Activated T-helper 1 cell treated with anti-CD3 and anti-CD28 coated beads, Interleukin-2, amount 50 U/mL, for 16 hours (primary cell): ENCODE results near the gene SNRPA1.

Source experiments
- DNase-seq, 2 donors: peaks; one replicate each; pipeline ENCODE4 v3.0.0-alpha.2; 2020; ENCODE audit warnings: low read depth in 1 of 2, low spot score in 1 of 2

Gene SNRPA1

DNA sequence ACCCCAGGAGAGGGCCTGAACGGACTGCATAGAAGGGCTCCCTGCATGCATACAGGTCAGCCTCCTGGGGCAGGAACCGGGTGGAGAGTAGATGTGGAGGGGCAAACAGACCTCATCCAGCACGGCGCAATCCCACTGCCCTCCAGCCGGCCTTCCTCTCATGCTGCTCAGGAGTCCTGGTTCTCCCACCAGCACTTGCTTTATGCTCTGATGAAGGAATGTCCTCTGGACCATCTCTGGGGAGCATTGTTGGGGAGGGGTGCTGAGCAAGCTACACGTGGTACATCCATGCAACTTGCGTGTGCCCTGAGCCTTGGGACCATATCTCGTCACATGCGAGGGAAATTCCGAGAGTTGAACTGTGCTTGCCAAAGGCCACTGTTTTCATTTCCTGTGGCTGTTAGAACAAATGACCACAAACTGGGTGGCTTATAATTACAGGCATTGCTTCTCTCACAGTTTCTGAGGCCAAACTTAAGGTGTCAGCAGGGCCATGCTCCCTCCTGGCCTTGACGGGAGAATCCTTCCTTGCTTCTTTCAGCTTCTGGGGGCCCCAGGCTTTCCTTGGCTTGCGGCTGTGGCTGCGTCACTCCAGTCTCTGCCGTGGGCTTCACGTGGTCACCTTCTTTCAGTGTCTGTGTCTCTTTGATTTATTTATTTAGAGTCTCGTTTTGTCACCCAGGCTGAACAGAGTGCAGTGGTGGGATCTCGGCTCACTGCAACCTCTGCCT is 30.0 kb downstream of the SNRPA1 start:
- no peak for DNase-seq

DNA sequence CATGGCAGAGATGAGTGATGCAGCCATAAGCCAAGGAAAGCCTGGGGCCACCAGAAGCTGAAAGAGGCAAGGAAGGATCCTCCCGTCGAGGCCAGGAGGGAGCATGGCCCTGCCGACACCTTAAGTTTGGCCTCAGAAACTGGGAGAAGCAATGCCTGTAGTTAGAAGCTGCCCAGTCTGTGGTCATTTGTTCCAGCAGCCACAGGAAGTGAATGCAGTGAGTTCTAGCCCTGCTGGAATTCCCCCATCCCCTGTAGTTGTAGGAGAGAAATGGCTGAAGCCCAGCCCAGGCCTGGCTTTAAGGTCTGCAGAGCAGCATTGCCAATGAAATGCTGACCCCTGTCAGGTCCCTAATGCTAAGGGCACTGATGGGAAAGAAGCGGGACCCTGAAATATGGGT is 31.0 kb downstream of the SNRPA1 start:
- DNase-seq: no peak

DNA sequence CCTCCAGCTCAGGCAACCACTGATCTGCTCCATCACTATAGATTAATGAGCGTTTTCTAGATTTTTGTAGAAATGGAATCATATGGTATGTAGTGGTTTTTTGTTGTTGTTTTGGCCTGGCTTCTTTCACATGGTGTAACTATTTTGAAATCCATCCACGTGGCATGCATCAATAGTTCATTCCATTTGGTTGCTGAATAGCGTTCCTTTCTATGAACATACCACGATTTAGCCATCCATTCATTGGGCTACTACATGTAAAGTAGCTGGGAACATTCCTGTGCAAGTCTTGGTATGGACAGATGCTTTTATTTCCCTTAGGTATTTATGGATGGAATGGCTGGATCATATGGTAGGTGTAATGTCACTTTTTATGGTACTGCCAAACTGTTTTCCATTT is 32.5 kb downstream of the SNRPA1 start:
- DNase-seq: no peak

DNA sequence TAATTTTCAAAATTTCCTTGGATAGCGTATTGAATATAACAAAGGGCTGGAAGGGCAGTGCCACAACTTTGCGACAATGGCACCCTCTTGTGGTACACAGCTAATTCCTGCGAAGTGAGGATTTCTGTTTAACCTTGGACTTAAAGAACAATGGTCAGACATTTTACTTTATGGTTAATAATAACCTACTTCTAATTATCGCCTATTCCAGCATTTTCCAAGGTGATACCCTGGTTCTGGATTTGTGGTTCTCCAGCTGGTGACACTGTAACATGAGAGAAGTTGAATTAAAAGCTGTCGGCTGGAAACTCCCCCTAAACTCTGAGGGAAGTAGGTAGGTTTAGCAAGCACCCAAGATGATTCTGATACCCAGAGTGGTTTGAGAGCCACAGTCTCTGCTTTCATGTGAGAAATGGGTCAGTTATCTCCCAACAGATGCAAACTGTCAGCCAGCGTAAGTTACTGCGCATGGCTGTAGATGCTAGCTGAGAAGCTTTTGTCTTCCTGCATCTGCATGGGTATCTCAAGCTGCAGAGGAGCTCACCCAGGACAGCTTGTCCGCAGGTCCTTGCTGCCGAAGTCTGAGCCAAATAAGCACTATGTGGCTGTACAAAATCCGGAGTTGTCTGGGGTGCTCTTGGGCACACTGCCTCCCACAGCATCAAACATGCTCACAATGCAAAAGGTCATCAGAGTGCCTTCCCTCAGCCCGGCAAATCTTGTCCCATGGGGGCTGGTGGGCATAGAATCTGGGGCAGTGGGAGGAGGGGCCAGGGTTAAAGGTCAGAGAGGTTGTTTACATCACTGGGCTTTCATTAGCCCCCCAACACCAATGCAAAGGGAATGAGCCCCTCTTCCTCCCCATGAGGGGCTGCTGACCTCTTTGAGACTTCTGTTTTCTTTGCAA is 36.6 kb downstream of the SNRPA1 start:
- no peak for DNase-seq

DNA sequence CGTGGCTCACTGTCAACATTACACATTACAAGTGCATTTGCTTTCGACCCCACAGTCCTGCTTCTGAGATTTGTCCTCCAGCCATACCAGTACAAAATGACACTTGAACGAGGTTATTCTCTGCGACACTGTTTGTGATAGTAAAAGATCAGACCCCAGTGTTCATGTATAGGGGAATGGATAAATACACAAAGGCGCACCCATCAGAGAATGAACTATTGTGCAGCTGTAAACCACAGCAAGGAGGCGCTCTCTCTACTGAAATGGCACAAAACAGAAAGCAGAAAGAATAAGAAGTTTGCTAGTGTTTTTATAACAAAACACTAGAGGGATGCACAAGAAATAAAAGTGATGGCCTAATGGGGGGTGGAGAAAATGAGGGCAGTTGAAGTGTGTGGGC is 38.3 kb downstream of the SNRPA1 start:
- DNase-seq: no peak

DNA sequence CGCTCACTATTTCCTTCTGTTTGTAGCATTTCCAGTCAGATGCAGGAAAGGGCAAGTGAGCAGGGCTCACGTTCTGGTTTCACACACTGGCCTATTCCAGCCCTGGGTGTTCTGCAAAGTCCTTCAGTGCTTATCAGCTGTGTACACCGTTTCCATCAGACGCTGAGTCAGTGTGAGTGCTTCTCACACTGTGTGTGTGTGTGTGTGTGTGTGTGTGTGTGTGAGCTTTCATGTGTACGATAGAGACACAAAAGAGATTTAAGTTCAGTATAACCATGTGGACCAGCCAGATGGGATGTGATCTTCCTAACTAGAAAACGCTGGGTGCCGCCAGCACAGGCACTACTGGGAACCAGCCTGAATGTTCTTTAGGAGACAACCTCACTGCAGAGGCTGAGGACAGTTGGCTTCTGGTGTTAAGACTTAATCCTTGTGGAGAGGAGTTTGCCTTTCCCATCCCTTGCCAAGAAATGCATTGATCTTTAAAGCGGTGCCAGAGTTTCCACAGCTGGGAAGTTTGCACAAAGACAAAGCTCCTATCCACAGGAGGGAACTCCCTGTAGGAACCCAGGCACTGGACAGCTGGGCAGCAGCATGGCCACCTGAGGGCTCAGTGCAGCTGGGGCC is 39.3 kb downstream of the SNRPA1 start:
- DNase-seq: no peak

DNA sequence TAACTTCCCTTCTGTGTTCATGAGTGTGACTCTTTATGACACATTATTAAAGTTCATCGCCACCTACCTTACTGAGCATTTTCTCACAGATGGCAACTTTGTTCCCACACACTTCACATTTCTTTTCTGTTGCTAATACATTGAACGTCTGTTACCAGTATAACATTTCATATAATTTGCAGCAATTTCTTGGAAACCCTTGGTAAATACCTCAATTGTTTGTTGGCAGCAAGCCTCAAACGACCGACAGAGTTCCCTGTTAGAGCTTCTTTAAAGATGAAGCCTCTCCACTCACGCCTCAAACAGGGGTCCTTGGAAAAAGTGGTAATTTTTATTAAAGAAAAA is 40.0 kb downstream of the SNRPA1 start:
- no peak for DNase-seq

DNA sequence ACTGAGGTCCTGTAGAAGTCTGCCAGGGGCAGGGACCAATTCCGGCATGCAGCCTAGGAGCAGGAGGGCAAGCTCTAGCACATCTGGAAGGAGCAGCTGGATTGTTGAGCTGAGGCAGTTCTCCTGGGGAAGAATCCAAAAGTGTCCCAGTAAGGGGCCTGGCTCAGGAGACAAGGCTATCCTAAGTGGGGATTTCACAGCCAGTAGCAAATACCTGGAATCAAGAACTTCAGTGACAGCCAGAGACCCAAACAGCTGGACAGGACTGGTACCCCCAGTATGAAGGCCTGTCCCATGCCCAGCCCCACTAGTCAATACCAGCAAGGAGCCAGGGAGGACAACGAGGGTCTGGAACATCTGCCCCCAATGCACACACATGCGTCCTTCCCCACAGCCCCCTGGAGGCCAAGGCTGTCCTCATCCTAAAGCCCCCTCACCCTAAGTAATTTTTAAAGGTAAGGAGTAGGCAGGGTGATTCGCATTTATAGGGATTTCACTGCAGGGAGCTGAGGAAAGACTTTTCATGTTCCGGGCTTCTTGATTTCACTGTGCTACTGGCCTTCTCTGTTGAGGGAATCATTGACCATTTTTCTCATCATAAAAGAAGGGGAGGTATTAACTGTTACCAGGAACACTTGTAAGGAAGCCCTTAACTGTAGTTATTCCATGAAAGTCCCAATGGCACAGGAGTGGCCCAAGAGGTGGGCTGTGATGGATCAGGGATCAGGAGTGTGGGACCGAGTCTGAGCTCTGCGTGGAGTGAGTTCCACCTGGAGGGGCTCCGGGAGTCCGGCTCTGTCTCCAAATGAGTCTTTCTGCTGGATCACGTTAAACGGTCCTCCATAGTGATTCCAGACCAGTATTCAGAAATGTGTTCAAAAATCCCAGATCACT is 40.6 kb downstream of the SNRPA1 start:
- DNase-seq: no peak

DNA sequence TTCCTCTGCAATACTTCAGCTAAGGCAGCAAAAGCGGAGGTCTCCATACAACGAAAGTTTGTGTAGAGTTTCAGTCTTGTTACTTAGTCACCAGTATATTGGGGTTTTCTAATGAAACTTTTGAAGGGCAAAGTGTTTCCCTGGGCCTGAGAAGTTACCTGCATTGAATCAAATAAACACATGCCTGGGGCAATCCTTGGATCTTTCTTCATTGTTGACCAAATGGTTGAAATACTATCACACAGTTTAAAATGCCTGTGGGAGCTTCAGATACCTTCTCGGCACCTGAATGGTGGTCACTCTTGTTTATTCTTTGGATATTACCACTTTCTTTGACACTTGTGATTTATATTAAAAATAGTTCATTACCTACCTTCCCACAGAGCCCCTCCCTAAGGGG is 42.2 kb downstream of the SNRPA1 start:
- DNase-seq: no peak

DNA sequence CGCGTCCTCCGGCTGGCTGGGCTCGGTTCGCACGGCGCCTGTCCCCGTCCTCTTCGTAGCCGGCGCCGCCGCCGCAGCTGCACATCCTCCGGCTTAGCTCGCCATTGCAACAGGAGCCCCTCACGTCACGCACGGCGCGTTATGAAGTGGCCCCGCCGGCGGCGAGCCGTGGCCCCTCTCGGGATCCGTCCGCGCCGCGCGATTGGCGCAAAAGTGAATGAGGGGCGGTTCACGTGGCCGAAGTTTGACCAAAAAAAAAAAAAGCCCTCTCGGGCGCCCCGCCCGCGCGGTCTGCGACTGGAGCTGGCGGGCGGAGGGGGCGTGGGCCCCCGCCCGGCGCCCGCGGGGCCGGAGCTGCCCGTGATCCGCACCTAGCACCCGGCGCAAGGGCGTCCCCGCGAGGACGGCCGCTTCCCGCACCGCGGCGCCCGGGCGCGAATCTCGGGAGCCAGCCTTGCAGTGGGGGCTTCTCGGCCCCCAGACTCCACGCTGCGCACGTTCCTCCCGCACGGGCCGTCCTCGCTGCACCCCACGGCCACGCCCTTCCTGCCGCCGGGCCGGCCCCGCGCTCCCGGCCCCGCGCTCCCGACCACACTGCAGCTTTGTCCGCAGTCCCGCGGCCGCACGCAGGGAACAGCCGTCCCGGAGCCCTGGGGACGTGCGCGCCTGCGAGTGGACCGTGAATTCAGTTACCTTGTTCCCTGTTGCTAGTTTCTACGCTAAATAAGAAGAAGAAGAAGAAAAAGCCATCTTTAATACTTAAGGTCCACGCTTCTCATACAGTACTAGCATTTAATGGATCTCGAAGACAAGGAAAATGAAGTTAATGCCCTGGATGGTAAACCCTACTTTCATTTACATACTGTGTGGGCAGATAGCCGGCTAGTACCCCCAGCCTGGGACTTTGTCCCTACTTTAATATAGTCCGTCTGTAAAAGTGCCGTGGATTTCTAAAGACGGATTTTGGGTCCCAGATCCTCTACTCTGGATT is 42.9 kb downstream of the SNRPA1 start, which contains the start of gene CHSY1:
Gene CHSY1 (minus strand): TSS at position 219 of the 991 bp plus-strand sequence. CDS start 592 bp downstream, outside the sequence.
- DNase-seq: peak; percentile 64 to 77

DNA sequence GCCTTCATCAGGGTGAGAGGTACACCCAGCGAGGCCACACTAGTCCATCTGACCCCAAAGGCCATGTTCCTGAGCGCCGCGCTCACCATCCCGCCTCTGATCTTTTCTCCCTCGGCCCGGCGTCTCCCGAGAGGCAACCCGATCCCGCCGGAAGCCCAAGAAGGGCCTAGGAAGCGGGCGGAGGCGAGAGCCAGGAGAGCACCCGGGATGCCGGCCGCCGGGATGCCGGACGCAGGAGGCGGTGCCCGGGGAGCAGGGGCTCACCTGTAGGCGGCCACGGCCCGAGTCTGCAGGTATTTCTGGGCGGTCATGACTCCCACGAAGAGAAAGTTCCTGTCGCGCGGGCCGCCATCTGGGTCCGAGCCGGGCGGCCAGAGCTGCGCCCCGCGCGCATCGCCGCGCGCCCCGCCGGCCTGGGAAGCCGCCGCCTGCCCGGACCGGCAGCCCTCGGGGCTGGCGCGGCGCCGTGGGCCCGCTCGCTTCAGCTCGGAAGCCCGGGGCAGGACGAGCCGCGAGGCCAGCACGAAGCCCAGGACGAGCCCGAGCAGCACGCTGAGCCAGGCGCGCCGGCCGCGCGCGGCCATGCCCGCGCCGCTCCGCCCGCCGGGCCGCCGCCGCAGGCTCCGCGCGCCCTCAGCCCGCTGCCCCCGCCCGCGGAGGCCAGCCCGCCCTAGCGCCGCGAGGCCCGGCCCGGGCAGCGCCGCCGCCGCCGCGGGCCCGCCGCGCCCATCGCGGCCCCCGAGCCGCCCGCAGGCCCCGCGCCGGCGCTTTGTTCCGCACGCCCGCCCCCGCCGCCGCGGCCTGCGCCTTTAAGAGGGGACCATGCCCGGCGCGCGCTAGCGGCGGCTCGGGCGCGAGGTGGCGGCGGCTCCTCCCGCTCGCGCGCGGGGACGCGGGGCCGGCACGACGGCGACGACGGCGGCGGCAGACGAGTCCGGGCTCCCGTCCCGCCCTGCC is 43.9 kb downstream of the SNRPA1 start:
- peak in 1 of 2 donors; percentile 15 for DNase-seq

DNA sequence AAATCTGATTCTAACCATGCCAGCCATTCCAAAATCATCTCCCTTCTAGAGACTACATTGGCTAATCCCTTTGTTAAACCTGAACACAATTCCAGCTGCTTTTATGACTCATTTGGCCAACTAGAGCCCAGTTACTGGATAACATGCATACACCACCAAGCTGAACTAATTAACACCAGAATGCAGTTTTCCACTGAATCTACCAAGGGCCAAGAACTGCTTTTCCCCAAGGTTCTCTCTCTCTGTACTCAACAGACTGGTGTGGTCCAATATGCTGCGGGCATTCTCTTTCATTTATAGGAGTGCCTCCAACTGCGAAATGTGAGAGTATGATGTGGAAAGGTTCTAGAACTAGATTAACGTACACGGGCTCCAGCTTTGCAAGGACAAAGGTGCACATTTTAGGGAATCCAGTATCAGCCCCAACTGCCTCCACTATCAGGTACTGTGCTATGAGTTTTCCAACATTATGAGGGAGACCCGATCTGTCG is 44.7 kb downstream of the SNRPA1 start:
- no peak for DNase-seq

DNA sequence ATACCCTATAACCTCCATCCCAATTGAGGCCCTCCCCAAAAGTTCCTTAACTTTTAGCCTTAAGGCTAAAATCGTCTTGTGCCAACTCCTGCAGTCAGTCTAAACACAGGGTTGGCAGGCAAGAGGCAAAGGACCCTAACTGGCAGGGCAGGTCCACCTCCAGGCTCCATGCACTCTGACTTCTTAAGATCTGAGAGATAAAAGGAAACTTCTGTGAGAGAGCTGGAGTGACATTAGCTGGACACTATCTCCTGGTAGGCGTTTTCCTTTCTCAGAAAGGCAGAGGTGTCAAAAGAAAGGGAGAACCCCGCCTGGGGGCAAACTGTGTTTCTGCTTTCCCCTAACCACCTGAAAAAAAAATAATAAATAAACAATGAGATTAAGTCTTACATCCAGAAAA is 46.8 kb downstream of the SNRPA1 start:
- no peak for DNase-seq

DNA sequence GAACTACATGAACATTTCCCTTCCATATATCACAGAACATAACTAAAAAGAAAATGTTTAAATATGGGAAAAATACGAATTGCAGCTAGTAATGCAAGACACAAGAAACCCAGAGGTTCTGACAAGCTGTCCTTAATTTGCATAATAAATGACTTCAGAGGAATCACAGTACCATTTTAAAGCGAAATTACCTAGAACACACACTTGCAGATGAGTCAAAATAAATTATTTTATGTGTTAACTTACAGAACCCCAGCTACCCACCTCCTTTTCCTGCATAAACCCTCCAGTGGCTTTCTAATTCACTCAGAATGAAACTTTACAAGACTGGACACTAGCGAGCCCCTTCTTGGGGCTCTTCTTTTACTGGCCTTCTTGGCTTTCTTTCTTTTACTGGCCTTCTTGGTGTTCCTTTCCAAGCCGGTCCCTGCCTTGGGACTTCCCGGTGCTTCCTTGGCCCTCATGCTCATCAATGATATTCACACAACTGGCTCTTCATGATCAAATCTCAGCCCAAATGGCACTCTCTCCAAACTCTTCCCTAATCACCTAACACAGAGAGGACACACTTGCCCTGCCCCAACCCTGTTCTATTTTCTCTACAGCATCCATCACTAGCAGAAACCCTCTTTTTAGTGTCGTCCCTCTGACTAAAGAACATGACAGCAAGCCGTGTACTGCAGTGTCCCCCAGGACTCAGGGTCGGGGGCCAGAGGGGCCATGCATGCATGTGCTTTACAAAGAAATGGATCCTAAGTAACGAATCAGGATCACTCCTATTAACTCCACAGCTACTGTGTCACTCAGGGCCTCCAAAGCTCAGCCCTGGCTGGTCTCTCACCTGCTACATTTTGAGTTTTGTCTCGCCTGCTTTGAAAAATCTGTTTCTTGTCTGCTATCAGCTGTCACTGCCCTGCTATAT is 48.0 kb downstream of the SNRPA1 start:
- no peak for DNase-seq

DNA sequence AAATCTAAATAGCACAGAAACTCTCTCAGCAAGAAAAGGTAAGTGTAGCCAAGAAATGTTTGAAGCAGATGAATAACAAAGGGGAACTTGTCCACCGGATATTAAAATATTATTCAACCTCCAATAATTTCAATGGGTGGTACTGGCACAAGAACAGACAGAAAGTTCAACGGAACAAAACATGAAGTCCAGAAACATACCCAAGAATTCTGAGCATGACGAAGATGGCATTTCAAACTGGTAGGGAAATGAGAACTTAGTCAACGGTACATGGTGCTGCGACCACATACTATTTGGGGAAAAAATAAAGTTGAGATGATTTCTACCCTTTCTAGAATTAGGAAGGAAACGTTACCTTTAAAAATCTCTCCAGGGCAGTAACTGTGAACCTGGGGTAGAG is 48.7 kb downstream of the SNRPA1 start:
- DNase-seq: no peak

DNA sequence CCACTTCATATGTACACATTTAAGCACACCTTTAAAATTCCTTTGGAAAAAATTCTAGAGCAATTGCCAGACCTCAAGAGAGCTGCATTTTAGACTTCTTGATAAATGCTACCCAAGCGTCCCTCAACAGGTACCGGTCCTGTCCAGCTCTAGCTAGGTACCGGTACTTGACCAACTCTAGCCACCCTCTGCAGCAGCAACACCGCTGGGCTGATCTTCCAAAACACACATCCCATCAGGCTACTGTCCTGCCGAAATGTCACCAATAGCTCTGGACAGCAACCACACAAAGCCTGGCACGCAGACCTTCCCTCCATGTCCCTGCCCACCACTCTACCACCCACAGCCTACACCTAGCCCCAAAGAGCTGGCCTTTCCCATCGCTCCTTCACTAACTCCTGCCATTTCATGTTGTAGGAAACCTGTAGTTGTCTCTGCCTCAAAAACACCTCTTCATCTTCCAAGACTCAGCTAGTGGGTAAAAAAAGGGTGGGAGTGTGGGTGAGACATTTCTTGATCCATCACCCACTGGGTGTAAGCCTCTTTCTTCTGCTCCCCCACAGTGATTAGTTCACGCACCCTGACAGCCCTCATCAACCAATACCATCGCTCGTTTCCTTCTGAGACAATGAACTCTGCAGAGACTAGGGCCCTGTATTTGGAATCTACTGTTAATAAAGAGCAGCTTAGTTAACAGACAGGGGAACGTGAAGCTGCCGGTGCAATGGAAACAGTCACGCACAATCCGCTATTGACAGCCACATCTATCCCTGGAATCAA is 50.0 kb downstream of the SNRPA1 start:
- no peak for DNase-seq
